GM18909 (cell line): ENCODE measurements around the gene PFN2.

Source experiments
- ATAC-seq: cut with Tn5 transposase; IDR thresholded peaks from one replicate; pipeline ENCODE4 v1.9.1; 2021; ENCODE audit warnings: mild to moderate bottlenecking; ENCODE audit not compliant: unreplicated experiment, poor library complexity

PFN2 gene

GRCh38 chr3:149933858-149934257 is 36.8 kb downstream of the PFN2 start:
- no peak for ATAC-seq

GRCh38 chr3:149933008-149933407 is 37.7 kb downstream of the PFN2 start:
- no peak for ATAC-seq

GRCh38 chr3:149920119-149920518 is 50.6 kb downstream of the PFN2 start:
- ATAC-seq, result no peak

- no peak for ATAC-seq
These were observed 51.2 kb downstream of the PFN2 start for GRCh38 chr3:149919509-149919908.

- no peak for ATAC-seq
These were observed 53.5 kb downstream of the PFN2 start for GRCh38 chr3:149917124-149917667.
